Left lung (tissue), 10 donors: ENCODE results near the gene PCNP. TPM values are rescaled to one million over a fixed set of nuclear protein-coding genes. Genes with fewer than 3 reads are reported as not detected.
"Not testable (repeated sequence)": the region's sequence is repeated elsewhere in the genome, so short reads cannot be mapped to it uniquely, and the experiment has no call there.

Experiments
- ATAC-seq: fragments of 200-7000 bp; cut with Tn5 transposase; one replicate; pipeline ENCODE4 v1.9.1; 2020; ENCODE audit warnings: moderate library complexity
- DNase-seq, 4 donors: peaks; one replicate each; pipeline ENCODE4 v3.0.0-alpha.2; 2013 to 2020
- H3K27ac ChIP-seq, 2 donors: fragments of 200-600 bp; sonication (generic) in 1 of 2; one replicate each; pipeline versions ENCODE4 v1.5.0 to v1.8.0; 2020 to 2021
- H3K27me3 ChIP-seq, 2 donors: fragments of 200-600 bp; sonication (generic) in 1 of 2; one replicate each; pipeline versions ENCODE4 v1.5.0 to v1.8.0; 2020 to 2021
- H3K36me3 ChIP-seq, 2 donors: fragments of 200-600 bp; sonication (generic) in 1 of 2; one replicate each; pipeline versions ENCODE4 v1.5.0 to v1.8.0; 2020 to 2021
- H3K4me1 ChIP-seq, 2 donors: fragments of 200-600 bp; one replicate each; pipeline ENCODE4 v1.8.0; 2021
- H3K4me3 ChIP-seq, 2 donors: fragments of 200-600 bp; sonication (generic) in 1 of 2; one replicate each; pipeline versions ENCODE4 v1.5.0 to v1.8.0; 2020 to 2021; ENCODE audit warnings: mild to moderate bottlenecking in 1 of 2
- H3K9me3 ChIP-seq, 2 donors: fragments of 200-600 bp; sonication (generic) in 1 of 2; one replicate each; pipeline versions ENCODE4 v1.5.0 to v1.8.0; 2020 to 2021
- intact Hi-C, 2 donors: fragments of 100-400 bp; cut with DNase I; formaldehyde crosslinking; loops; one replicate each; pipeline versions ENCODE4 v1.11.2 to v1.14.2; 2022
- polyA plus RNA-seq, 6 donors: library from polyadenylated mRNA; unstranded; fragments of 120-200 nt; gene quantifications; one replicate each; pipeline ENCODE4 v1.2.1, GENCODE V29; 2013; ENCODE audit not compliant: insufficient read length in 6 of 6
- total RNA-seq, 2 donors: library from RNA; stranded (reverse); fragmentation: NEBNext Ultra II Directional; extraction: Animal tissue kit (Norgen Biotek cat#: 25700); gene quantifications; one replicate each; pipeline ENCODE4 v1.2.1, GENCODE V29; 2021
- TF ChIP-seq, protein P1 (sequence below), 2 donors: fragments of 200-600 bp; sonication (generic) in 1 of 2; IDR thresholded peaks; one replicate each; pipeline versions ENCODE4 v1.5.0 to v1.8.0; 2021; ENCODE audit warnings: antibody characterized with exemption in 2 of 2
- donor health status: DM: no; HTN: yes; CAD: no.
- donor health status: DM: no; HTN: no; CAD: no.

Gene PCNP
- total and polyA plus RNA-seq, 8 donors = 137 to 244 (median 216) TPM

GRCh38 chr3:101624857-101625256, 50.9 kb downstream of the PCNP start:
- H3K4me3 ChIP-seq = no peak overlapping the region
- no peaks in the 10 kb centered on the region for H3K9me3 ChIP-seq
- no peak overlapping the region for H3K27ac ChIP-seq
- no peak for ATAC-seq
- H3K36me3 ChIP-seq = no peaks in the 10 kb centered on the region
- no peaks in the 10 kb centered on the region for H3K27me3 ChIP-seq
- no peaks in the 10 kb centered on the region for H3K4me1 ChIP-seq
- TF ChIP-seq, protein P1, sequence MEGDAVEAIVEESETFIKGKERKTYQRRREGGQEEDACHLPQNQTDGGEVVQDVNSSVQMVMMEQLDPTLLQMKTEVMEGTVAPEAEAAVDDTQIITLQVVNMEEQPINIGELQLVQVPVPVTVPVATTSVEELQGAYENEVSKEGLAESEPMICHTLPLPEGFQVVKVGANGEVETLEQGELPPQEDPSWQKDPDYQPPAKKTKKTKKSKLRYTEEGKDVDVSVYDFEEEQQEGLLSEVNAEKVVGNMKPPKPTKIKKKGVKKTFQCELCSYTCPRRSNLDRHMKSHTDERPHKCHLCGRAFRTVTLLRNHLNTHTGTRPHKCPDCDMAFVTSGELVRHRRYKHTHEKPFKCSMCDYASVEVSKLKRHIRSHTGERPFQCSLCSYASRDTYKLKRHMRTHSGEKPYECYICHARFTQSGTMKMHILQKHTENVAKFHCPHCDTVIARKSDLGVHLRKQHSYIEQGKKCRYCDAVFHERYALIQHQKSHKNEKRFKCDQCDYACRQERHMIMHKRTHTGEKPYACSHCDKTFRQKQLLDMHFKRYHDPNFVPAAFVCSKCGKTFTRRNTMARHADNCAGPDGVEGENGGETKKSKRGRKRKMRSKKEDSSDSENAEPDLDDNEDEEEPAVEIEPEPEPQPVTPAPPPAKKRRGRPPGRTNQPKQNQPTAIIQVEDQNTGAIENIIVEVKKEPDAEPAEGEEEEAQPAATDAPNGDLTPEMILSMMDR (IDR thresholded peaks at IDR 0.05) = no peak
- DNase-seq = no peak
- intact Hi-C loops = no loop called here

- intact Hi-C loops = no loop called here
- Histone ChIP-seq H3K9me3 (no peaks in the 10 kb centered on the region), H3K27ac (no peak overlapping the region), H3K4me3 (no peak overlapping the region), H3K36me3 (no peaks in the 10 kb centered on the region), H3K4me1 (no peaks in the 10 kb centered on the region), H3K27me3 (no peaks in the 10 kb centered on the region)
- DNase-seq = no peak
- TF ChIP-seq, protein P1 (IDR thresholded peaks at IDR 0.05) = no peak
- no peak for ATAC-seq
These were observed 51.9 kb downstream of the PCNP start for GRCh38 chr3:101625879-101626278.

DNA sequence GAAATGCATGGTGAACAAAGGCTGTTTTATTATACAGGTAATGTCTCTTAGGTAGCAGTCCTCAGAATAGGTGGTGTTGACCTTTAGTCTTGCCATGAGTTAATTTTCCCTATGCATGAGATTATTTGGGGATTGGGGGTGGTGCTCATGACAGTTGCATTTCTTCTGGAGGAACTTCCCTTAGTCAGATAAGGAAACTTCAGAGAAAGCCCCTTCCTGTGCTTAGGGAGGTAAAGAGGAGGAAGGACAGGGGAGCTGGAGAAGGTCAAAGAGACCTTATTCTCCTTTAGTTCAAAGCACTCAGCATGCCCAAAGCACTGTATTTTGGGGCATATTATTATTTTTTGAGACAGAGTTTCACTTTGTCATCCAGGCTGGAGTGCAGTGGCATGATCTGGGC, 55.2 kb downstream of the PCNP start:
- DNase-seq (no peak), ATAC-seq (no peak)
- Histone ChIP-seq H3K27ac (no peak overlapping the region), H3K36me3 (no peaks in the 10 kb centered on the region), H3K4me3 (no peak overlapping the region), H3K4me1 (no peaks in the 10 kb centered on the region), H3K27me3 (no peaks in the 10 kb centered on the region), H3K9me3 (no peaks in the 10 kb centered on the region)
- intact Hi-C loops = no loop called here
- TF ChIP-seq, protein P1 (IDR thresholded peaks at IDR 0.05) = no peak

DNA sequence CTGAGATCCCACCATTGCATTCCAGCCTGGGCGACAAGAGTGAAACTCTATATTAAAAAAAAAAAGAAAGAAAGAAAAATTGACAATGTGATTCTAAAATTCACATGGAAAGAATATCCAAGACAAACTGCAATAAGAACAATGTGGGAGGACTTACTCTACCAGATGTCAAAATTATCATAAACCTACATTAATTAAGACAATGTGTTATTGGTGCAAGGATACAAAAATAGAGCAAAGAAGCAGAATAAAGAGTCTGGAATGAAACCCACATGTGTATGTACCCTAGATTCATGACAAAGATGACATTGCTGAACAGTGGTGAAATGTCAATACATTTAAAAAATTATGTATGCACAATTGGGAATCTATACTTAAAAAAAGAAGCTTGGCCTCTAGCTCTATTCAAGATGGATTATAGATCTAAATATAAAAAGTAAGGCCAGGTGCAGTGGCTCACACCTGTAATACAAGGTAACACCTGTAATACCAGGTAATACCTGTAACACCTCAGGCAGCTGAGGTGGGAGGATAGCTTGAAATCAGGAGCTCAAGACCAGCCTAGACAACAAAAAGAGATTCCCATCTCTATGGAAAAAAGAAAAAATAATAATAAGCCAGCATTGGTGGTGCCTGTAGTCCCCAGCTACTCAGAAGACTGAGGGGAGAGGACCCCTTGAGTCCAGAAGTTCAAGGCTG, 57.3 kb downstream of the PCNP start:
- H3K27me3 ChIP-seq = no peaks in the 10 kb centered on the region
- intact Hi-C loops = no loop called here
- no peak overlapping the region for H3K4me3 ChIP-seq
- H3K27ac ChIP-seq = no peak overlapping the region
- no peaks in the 10 kb centered on the region for H3K36me3 ChIP-seq
- no peaks in the 10 kb centered on the region for H3K4me1 ChIP-seq
- no peaks in the 10 kb centered on the region for H3K9me3 ChIP-seq
- TF ChIP-seq, protein P1 (IDR thresholded peaks at IDR 0.05) = no peak
- no peak for DNase-seq
- ATAC-seq = no peak

GRCh38 chr3:101631959-101632358, 58.0 kb downstream of the PCNP start:
- not testable (repeated sequence) for H3K4me3 ChIP-seq

GRCh38 chr3:101632586-101632985, 58.6 kb downstream of the PCNP start:
- Histone ChIP-seq H3K4me3 (no peak overlapping the region), H3K36me3 (no peaks in the 10 kb centered on the region), H3K27me3 (no peaks in the 10 kb centered on the region), H3K4me1 (no peaks in the 10 kb centered on the region), H3K9me3 (no peaks in the 10 kb centered on the region), H3K27ac (no peak overlapping the region)
- no peak for ATAC-seq
- DNase-seq = no peak
- TF ChIP-seq, protein P1 (IDR thresholded peaks at IDR 0.05) = no peak
- intact Hi-C loops = no loop called here

More at GRCh38 chr3:101631959-101632358, 58.0 kb downstream of the PCNP start:
- H3K4me1 ChIP-seq, H3K9me3 ChIP-seq, intact Hi-C loops, H3K36me3 ChIP-seq, ATAC-seq, H3K27me3 ChIP-seq, DNase-seq, H3K27ac ChIP-seq: not testable (repeated sequence)
